Liver (tissue), 9 donors: ENCODE results near the gene RAB27A. TPM values are rescaled to one million over a fixed set of nuclear protein-coding genes. Genes with fewer than 3 reads are reported as not detected.

Experiments
- DNase-seq: peaks from one replicate; pipeline ENCODE4 v3.0.0-alpha.2; 2017; ENCODE audit warnings: low spot score
- H3K27ac ChIP-seq, 2 donors: one replicate each; pipeline ENCODE4 v1.7.0; 2013; ENCODE audit warnings: inconsistent platforms in 2 of 2, low read length in 2 of 2, control low read depth in 1 of 2, low read depth in 1 of 2, mild to moderate bottlenecking in 1 of 2
- H3K27me3 ChIP-seq, 4 donors: one replicate each; pipeline versions ENCODE4 v1.6.1 to v1.7.0; 2013; ENCODE audit warnings: low read length in 3 of 4, inconsistent platforms in 1 of 4, mild to moderate bottlenecking in 1 of 4, moderate library complexity in 1 of 4; ENCODE audit not compliant: control insufficient read depth in 4 of 4, insufficient read depth in 4 of 4
- H3K36me3 ChIP-seq, 4 donors: one replicate each; pipeline versions ENCODE4 v1.6.1 to v1.7.0; 2013; ENCODE audit warnings: low read length in 3 of 4, mild to moderate bottlenecking in 3 of 4, low read depth in 1 of 4, moderate library complexity in 1 of 4; ENCODE audit not compliant: control insufficient read depth in 4 of 4, insufficient read depth in 3 of 4
- H3K4me1 ChIP-seq, 4 donors: one replicate each; pipeline versions ENCODE4 v1.6.1 to v1.7.0; 2013; ENCODE audit warnings: low read length in 3 of 4, mild to moderate bottlenecking in 3 of 4, moderate library complexity in 1 of 4; ENCODE audit not compliant: control insufficient read depth in 4 of 4, insufficient read depth in 4 of 4
- H3K4me3 ChIP-seq, 3 donors: one replicate each; pipeline versions ENCODE4 v1.6.1 to v1.7.0; 2013; ENCODE audit warnings: low read length in 3 of 3, control low read depth in 1 of 3, low read depth in 1 of 3, mild to moderate bottlenecking in 1 of 3
- H3K9ac ChIP-seq, 2 donors: one replicate each; pipeline ENCODE4 v1.7.0; 2013; ENCODE audit warnings: low read length in 2 of 2, mild to moderate bottlenecking in 2 of 2, moderate library complexity in 2 of 2, control low read depth in 1 of 2, low read depth in 1 of 2
- H3K9me3 ChIP-seq, 4 donors: one replicate each; pipeline versions ENCODE4 v1.6.1 to v1.7.0; 2013; ENCODE audit warnings: low read length in 3 of 4; ENCODE audit not compliant: control insufficient read depth in 4 of 4
- CTCF ChIP-seq: fragments of 150-350 bp; IDR thresholded peaks from 2 replicates; pipeline ENCODE4 v1.5.1; 2017; ENCODE audit warnings: improper control_type of control experiment, low read depth, low read length; ENCODE audit not compliant: missing input control
- EGR1 ChIP-seq, 2 donors: IDR thresholded peaks; 2 replicates each; pipeline ENCODE4 v1.6.1; 2016 to 2018; ENCODE audit warnings: antibody characterized with exemption in 2 of 2, low read depth in 2 of 2
- FOXA1 ChIP-seq: IDR thresholded peaks from 2 replicates; pipeline ENCODE4 v1.6.1; 2016; ENCODE audit warnings: antibody characterized with exemption
- FOXA2 ChIP-seq: IDR thresholded peaks from 2 replicates; pipeline ENCODE4 v1.6.1; 2016; ENCODE audit warnings: antibody characterized with exemption
- GABPA ChIP-seq, 2 donors: IDR thresholded peaks in 1 of 2; conservative IDR thresholded peaks in 1 of 2; 2 replicates each; pipeline ENCODE4 v1.6.1; 2016; ENCODE audit warnings: antibody characterized with exemption in 2 of 2, mild to moderate bottlenecking in 1 of 2, moderate library complexity in 1 of 2
- HNF4A ChIP-seq, 2 donors: conservative IDR thresholded peaks; 2 replicates each; pipeline ENCODE4 v1.6.1; 2016; ENCODE audit warnings: antibody characterized with exemption in 2 of 2, mild to moderate bottlenecking in 2 of 2
- HNF4G ChIP-seq: IDR thresholded peaks from 2 replicates; pipeline ENCODE4 v1.6.1; 2016; ENCODE audit warnings: antibody characterized with exemption
- JUND ChIP-seq, 2 donors: IDR thresholded peaks; 2 replicates each; pipeline ENCODE4 v1.6.1; 2016; ENCODE audit warnings: antibody characterized with exemption in 2 of 2
- NR2F2 ChIP-seq: IDR thresholded peaks from 2 replicates; pipeline ENCODE4 v1.6.1; 2016; ENCODE audit warnings: antibody characterized with exemption
- RAD21 ChIP-seq, 2 donors: IDR thresholded peaks; 2 replicates each; pipeline ENCODE4 v1.6.1; 2016; ENCODE audit warnings: antibody characterized with exemption in 2 of 2, mild to moderate bottlenecking in 2 of 2
- REST ChIP-seq: IDR thresholded peaks from 2 replicates; pipeline ENCODE4 v1.6.1; 2016; ENCODE audit warnings: antibody characterized with exemption, mild to moderate bottlenecking
- RXRA ChIP-seq, 2 donors: IDR thresholded peaks; 2 replicates each; pipeline ENCODE4 v1.6.1; 2017 to 2018; ENCODE audit warnings: antibody characterized with exemption in 2 of 2, mild to moderate bottlenecking in 1 of 2
- SP1 ChIP-seq: IDR thresholded peaks from 2 replicates; pipeline ENCODE4 v1.6.1; 2018; ENCODE audit warnings: antibody characterized with exemption, mild to moderate bottlenecking
- TAF1 ChIP-seq: conservative IDR thresholded peaks from 2 replicates; pipeline ENCODE4 v1.6.1; 2016; ENCODE audit warnings: antibody characterized with exemption, mild to moderate bottlenecking
- YY1 ChIP-seq: IDR thresholded peaks from 2 replicates; pipeline ENCODE4 v1.6.1; 2016; ENCODE audit warnings: antibody characterized with exemption, mild to moderate bottlenecking
- WGBS: extraction: QIAGEN DNeasy Blood & Tissue Kit; methylation state at CpG from one replicate; pipeline ENCODE4 v1.1.7; 2013; 5-methylcytosine and 5-hydroxymethylcytosine counted together
- polyA plus RNA-seq, 2 donors: library from polyadenylated mRNA; stranded (reverse) in 1 of 2; unstranded in 1 of 2; fragments of 200-250 nt in 1 of 2; fragments of >200 nt in 1 of 2; fragmentation: Nextera tagmentation in 1 of 2; extraction: Ambion mirVana in 1 of 2; gene quantifications; one replicate each; pipeline versions ENCODE4 v1.2.1 to v1.2.3, GENCODE V29; 2013 to 2015
- total RNA-seq, 2 donors: library from RNA; depleted of rRNA; stranded (reverse); fragments of >200 nt; gene quantifications; one replicate each; pipeline ENCODE4 v1.2.3, GENCODE V29; 2014
- TF ChIP-seq, protein P1 (sequence below): IDR thresholded peaks from 2 replicates; pipeline ENCODE4 v1.6.1; 2016; ENCODE audit warnings: antibody characterized with exemption
- TF ChIP-seq, protein P2 (sequence below): IDR thresholded peaks from 2 replicates; pipeline ENCODE4 v1.6.1; 2016; ENCODE audit warnings: antibody characterized with exemption
- TF ChIP-seq, protein P3 (sequence below): IDR thresholded peaks from 2 replicates; pipeline ENCODE4 v1.6.1; 2016; ENCODE audit warnings: antibody characterized with exemption
- donor health status: healthy.
- donor health status: healthy.
- donor health status: healthy.
- donor health status: healthy.
- donor health status: healthy.

Gene RAB27A
- total and polyA plus RNA-seq, 4 donors, result 6.4 to 30.8 (median 24.9) TPM

- peaks cover 0 to 1% (median 0%) of the 10 kb centered on the region in 4 donors for H3K4me1 ChIP-seq
- H3K27me3 ChIP-seq, result no peaks in the 10 kb centered on the region
- no peaks in the 10 kb centered on the region for H3K9me3 ChIP-seq
- TF ChIP-seq TAF1 (no peak), REST (no peak), SP1 (no peak)
- TF ChIP-seq, protein P1, sequence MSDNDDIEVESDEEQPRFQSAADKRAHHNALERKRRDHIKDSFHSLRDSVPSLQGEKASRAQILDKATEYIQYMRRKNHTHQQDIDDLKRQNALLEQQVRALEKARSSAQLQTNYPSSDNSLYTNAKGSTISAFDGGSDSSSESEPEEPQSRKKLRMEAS, result no peak
- TF ChIP-seq, protein P2, sequence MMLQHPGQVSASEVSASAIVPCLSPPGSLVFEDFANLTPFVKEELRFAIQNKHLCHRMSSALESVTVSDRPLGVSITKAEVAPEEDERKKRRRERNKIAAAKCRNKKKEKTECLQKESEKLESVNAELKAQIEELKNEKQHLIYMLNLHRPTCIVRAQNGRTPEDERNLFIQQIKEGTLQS, result no peak
- no peak overlapping the region for H3K27ac ChIP-seq
- DNase-seq, result no peak
- no peak overlapping the region for H3K4me3 ChIP-seq
- H3K9ac ChIP-seq, result no peak overlapping the region
- H3K36me3 ChIP-seq, result peaks cover 0 to 2% (median under 1%) of the 10 kb centered on the region in 4 donors
- 82% methylated on average over 1 of the region's 1 CpG for WGBS
These were observed 37.8 kb upstream of the RAB27A start for GRCh38 chr15:55327387-55327786.

DNA sequence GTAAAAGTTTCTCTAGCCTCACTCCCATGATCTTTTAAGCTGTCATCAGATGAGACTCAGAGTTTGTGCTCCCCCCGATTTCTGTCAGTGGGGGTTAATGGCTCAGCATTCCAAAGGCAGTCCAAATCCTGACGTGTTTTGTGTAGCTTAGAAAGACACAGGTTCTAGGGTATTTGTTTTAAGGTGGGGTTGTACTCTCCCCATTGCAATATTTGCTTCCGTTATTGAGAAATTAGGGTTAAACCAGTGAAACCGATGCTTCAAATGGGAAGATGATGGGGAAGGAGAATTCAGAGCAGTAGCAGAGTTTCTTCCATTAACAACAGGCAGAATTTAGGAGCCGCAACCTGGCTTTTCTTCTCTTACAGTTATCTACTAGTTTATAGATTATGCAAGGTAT lies 32.9 kb upstream of the RAB27A start:
- H3K36me3 ChIP-seq, result peaks cover 0 to 2% (median under 1%) of the 10 kb centered on the region in 4 donors
- H3K4me3 ChIP-seq, result no peak overlapping the region
- H3K9me3 ChIP-seq, result no peaks in the 10 kb centered on the region
- H3K4me1 ChIP-seq, result peaks cover 3 to 15% (median 9%) of the 10 kb centered on the region in 4 donors
- no peak overlapping the region for H3K9ac ChIP-seq
- DNase-seq, result no peak
- H3K27ac ChIP-seq, result no peak overlapping the region
- no peaks in the 10 kb centered on the region for H3K27me3 ChIP-seq
- 51% methylated on average over 5 of the region's 5 CpGs for WGBS
- peak in 1 of 2 donors; percentile 9 for TF ChIP-seq RAD21 (IDR thresholded peaks at IDR 0.05)
- TF ChIP-seq RXRA (IDR thresholded peaks at IDR 0.05), result peak; percentile 39 to 64
- no peak for TF ChIP-seq FOXA2
- TF ChIP-seq, protein P3, sequence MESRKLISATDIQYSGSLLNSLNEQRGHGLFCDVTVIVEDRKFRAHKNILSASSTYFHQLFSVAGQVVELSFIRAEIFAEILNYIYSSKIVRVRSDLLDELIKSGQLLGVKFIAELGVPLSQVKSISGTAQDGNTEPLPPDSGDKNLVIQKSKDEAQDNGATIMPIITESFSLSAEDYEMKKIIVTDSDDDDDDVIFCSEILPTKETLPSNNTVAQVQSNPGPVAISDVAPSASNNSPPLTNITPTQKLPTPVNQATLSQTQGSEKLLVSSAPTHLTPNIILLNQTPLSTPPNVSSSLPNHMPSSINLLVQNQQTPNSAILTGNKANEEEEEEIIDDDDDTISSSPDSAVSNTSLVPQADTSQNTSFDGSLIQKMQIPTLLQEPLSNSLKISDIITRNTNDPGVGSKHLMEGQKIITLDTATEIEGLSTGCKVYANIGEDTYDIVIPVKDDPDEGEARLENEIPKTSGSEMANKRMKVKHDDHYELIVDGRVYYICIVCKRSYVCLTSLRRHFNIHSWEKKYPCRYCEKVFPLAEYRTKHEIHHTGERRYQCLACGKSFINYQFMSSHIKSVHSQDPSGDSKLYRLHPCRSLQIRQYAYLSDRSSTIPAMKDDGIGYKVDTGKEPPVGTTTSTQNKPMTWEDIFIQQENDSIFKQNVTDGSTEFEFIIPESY, result no peak
- peak in 1 of 2 donors; percentile 38 for TF ChIP-seq EGR1 (IDR thresholded peaks at IDR 0.05; ENCODE audit: low read depth in 2 of 2)
- no peak for TF ChIP-seq FOXA1
- TF ChIP-seq CTCF, result no peak
- TF ChIP-seq HNF4G, result no peak
- TF ChIP-seq GABPA (IDR thresholded peaks at IDR 0.05 in 1 of 2, conservative IDR thresholded peaks at IDR 0.05 in 1 of 2), result no peak
- TF ChIP-seq, protein P1, result no peak
- no peak for TF ChIP-seq NR2F2
- peak in 1 of 2 donors; percentile 51 for TF ChIP-seq HNF4A (conservative IDR thresholded peaks at IDR 0.05)
- TF ChIP-seq JUND (IDR thresholded peaks at IDR 0.05), result peak in 1 of 2 donors; percentile 43
- TF ChIP-seq REST, result no peak
- TF ChIP-seq, protein P2, result peak; percentile 12
- no peak for TF ChIP-seq YY1
- no peak for TF ChIP-seq TAF1
- TF ChIP-seq SP1, result peak; percentile 43
